ENCODE results near the gene PIPOX. TPM values are rescaled to one million over a fixed set of nuclear protein-coding genes. Genes with fewer than 3 reads are reported as not detected.

Gene PIPOX
- total and polyA plus RNA-seq, 7 donors = 0.71 to 20.5 (median 8.7) TPM; not detected in 1

DNA sequence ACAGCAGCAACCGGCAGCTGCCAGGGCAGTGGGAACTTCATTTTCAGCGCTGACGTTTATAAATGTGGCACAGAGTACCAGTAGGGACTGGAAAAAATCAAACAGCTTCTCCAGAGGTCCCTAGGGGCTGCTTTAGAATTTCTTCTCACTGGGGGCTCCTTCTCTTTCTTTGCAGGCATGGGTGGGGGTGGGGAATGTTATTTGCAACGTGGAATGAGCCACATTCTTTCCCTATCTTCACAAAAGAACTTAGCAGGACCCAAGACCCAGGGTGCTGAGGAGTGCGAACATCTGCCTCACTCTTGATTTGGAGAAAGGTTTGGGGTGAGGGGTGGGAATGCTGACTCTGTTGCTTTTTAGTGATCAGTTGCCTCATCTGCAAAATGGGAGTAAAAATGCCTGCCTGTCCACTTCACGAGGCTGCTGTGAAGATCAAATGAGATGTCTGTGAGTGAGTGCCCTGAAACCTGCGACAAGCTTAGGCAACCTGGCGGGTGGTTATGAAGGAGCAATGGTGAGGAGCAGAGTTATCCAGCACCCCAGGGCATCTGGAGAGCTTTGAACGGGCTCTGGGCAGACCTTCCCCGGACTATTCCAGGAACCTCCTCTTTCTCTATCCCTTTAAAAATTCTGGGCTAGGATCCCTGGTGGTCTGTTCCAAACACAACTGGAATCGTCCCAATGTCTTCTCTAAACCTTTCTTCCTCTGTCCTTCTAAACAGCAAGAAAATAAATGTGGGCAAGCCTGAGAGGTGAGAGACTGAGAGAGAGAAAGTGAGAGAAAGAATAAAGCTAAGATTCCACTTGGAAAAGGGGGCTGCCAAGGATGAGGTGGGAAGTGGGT is 10.7 kb upstream of the PIPOX start:
- TF ChIP-seq POLR2A (IDR thresholded peaks at IDR 0.05) (no peak), EP300 (IDR thresholded peaks at IDR 0.05) (no peak), POLR2AphosphoS5 (IDR thresholded peaks at IDR 0.05) (no peak)
- TF ChIP-seq, protein P1, sequence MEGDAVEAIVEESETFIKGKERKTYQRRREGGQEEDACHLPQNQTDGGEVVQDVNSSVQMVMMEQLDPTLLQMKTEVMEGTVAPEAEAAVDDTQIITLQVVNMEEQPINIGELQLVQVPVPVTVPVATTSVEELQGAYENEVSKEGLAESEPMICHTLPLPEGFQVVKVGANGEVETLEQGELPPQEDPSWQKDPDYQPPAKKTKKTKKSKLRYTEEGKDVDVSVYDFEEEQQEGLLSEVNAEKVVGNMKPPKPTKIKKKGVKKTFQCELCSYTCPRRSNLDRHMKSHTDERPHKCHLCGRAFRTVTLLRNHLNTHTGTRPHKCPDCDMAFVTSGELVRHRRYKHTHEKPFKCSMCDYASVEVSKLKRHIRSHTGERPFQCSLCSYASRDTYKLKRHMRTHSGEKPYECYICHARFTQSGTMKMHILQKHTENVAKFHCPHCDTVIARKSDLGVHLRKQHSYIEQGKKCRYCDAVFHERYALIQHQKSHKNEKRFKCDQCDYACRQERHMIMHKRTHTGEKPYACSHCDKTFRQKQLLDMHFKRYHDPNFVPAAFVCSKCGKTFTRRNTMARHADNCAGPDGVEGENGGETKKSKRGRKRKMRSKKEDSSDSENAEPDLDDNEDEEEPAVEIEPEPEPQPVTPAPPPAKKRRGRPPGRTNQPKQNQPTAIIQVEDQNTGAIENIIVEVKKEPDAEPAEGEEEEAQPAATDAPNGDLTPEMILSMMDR (IDR thresholded peaks at IDR 0.05) = no peak
- DNase-seq = no peak

DNA sequence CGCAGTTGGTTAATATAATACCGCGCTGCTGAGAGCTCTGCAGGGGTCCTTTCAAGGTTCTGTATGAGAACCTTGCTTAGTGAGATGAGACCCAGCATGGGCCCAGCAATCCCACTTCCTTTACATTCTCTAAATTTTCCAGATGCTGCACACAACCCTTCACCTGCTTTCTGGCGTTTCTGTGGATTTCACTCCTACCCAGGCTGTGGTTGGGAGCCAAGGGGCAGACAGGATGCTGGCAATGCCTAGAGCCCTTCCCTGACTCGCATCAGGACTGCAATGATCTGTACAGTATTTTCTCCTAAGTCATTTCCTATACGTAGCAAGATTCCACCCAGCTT is 10.1 kb upstream of the PIPOX start:
- DNase-seq = no peak
- H3K4me3 ChIP-seq = no peak overlapping the region
- intact Hi-C loops (cut with DNase I) = no loop called here
- no peak overlapping the region for H3K27ac ChIP-seq
- H3K4me1 ChIP-seq = no peaks in the 10 kb centered on the region
- 36% methylated on average over 6 of the region's 6 CpGs for WGBS, 2 donors
- peaks cover 0 to 7% (median 0%) of the 10 kb centered on the region in 3 donors for H3K27me3 ChIP-seq
- H3K9me3 ChIP-seq = peaks cover 0 to 6% (median 4%) of the 10 kb centered on the region in 4 donors
- no peaks in the 10 kb centered on the region for H3K36me3 ChIP-seq
- TF ChIP-seq, protein P1 (IDR thresholded peaks at IDR 0.05) = no peak
- no peak for TF ChIP-seq POLR2A (IDR thresholded peaks at IDR 0.05)
- no peak for TF ChIP-seq EP300 (IDR thresholded peaks at IDR 0.05)
- TF ChIP-seq POLR2AphosphoS5 (IDR thresholded peaks at IDR 0.05) = no peak

More for the DNA sequence above, 10.7 kb upstream of the PIPOX start:
- Histone ChIP-seq H3K4me3 (no peak overlapping the region), H3K27me3 (peaks cover 0 to 7% (median 0%) of the 10 kb centered on the region in 3 donors), H3K9me3 (peaks cover 0 to 6% (median 4%) of the 10 kb centered on the region in 4 donors), H3K4me1 (no peaks in the 10 kb centered on the region), H3K36me3 (no peaks in the 10 kb centered on the region), H3K27ac (no peak overlapping the region)
- WGBS, 2 donors = 36% methylated on average over 11 of the region's 11 CpGs
- intact Hi-C loops (cut with DNase I) = no loop called here

DNA sequence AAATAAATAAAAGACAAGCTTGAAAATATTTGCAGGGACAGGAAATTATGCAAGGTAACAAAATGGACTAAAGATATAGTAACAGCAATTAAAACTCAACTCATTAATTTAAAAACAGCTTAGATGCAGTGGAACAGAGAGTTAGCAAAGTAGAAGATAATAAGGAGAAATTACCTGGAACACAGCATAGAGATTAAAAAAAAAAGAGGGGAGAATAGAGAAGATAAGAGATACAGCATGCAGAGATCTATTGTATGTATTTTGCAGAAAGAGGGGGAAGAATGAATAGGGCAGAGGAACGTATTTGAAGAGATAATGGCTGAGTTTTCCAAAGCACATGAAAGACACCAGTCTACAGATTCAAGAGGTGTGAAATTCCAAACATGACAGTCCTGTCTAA is 8.4 kb upstream of the PIPOX start:
- TF ChIP-seq POLR2AphosphoS5 (IDR thresholded peaks at IDR 0.05) (no peak), POLR2A (IDR thresholded peaks at IDR 0.05) (no peak), EP300 (IDR thresholded peaks at IDR 0.05) (no peak)
- TF ChIP-seq, protein P1 (IDR thresholded peaks at IDR 0.05) = no peak
- no peak for DNase-seq
- Histone ChIP-seq H3K27me3 (peaks cover 0 to 7% (median 0%) of the 10 kb centered on the region in 3 donors), H3K9me3 (peaks cover 0 to 6% (median 4%) of the 10 kb centered on the region in 4 donors), H3K27ac (no peak overlapping the region), H3K36me3 (no peaks in the 10 kb centered on the region), H3K4me1 (no peaks in the 10 kb centered on the region), H3K4me3 (no peak overlapping the region)
- WGBS, 2 donors = 48 to 66% methylated on average over 1 of the region's 1 CpG
- intact Hi-C loops (cut with DNase I) = no loop called here

DNA sequence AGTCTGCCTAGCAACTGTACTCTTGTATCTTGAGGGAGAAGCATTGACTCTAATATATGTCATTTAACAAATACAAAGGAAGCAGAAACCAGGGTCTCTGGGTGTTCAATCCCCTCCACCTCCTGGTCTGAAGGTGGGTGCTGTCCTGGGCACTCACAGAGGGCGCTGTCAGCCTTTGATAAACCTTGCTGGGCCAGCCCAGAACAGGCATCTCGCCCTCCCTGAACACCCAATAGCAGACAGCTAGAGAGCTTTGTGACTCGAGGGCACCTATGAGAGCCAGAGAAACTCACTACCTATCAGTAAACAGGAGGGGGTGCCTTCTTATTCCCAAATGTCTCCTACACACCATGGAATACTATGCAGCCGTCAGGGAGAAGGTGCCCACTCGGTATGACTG is 6.4 kb upstream of the PIPOX start:
- DNase-seq = no peak
- H3K4me3 ChIP-seq = no peak overlapping the region
- TF ChIP-seq EP300 (IDR thresholded peaks at IDR 0.05) (no peak), POLR2AphosphoS5 (IDR thresholded peaks at IDR 0.05) (no peak), POLR2A (IDR thresholded peaks at IDR 0.05) (no peak)
- TF ChIP-seq, protein P1 (IDR thresholded peaks at IDR 0.05) = no peak
- peaks cover 0 to 3% (median 0%) of the 10 kb centered on the region in 3 donors for H3K27me3 ChIP-seq
- intact Hi-C loops (cut with DNase I) = no loop called here
- WGBS, 2 donors = 63 to 73% methylated on average over 5 of the region's 5 CpGs
- peaks cover 0 to 6% (median 4%) of the 10 kb centered on the region in 4 donors for H3K9me3 ChIP-seq
- no peaks in the 10 kb centered on the region for H3K4me1 ChIP-seq
- no peak overlapping the region for H3K27ac ChIP-seq
- H3K36me3 ChIP-seq = no peaks in the 10 kb centered on the region

All from sigmoid colon (tissue), 7 donors.